GM21367 (cell line): Measurements from ENCODE around the gene SMARCA1.

ENCODE experiments used
- ATAC-seq: cut with Tn5 transposase; IDR thresholded peaks from one replicate; pipeline ENCODE4 v1.9.1; 2021; ENCODE audit not compliant: unreplicated experiment

Gene SMARCA1

GRCh38 chrX:129461801-129462456, 61.4 kb downstream of the SMARCA1 start:
- ATAC-seq, result no peak

- ATAC-seq, result no peak
These were observed 70.8 kb downstream of the SMARCA1 start for GRCh38 chrX:129452523-129452922.

GRCh38 chrX:129450123-129450522, 73.2 kb downstream of the SMARCA1 start:
- ATAC-seq, result no peak

GRCh38 chrX:129449148-129449547, 74.1 kb downstream of the SMARCA1 start:
- no peak for ATAC-seq

- no peak for ATAC-seq
These were observed 77.9 kb downstream of the SMARCA1 start for GRCh38 chrX:129445436-129445835.

GRCh38 chrX:129433945-129434344, 89.3 kb downstream of the SMARCA1 start:
- no peak for ATAC-seq

GRCh38 chrX:129433461-129433860, 89.8 kb downstream of the SMARCA1 start:
- ATAC-seq, result no peak

GRCh38 chrX:129427267-129427666, 96.0 kb downstream of the SMARCA1 start:
- no peak for ATAC-seq

- no peak for ATAC-seq
These were observed 100.1 kb downstream of the SMARCA1 start for GRCh38 chrX:129423191-129423590.

GRCh38 chrX:129404670-129405008, 118.7 kb downstream of the SMARCA1 start:
- no peak for ATAC-seq

GRCh38 chrX:129403974-129404669, 119.2 kb downstream of the SMARCA1 start:
- ATAC-seq, result no peak
